NCI-H2029 (cell line): ENCODE results near the gene LRMDA.
"Not testable (repeated sequence)": the region's sequence is repeated elsewhere in the genome, so short reads cannot be mapped to it uniquely, and the experiment has no call there.

Experiments used
- DNase-seq: peaks from one replicate; lab custom pipeline; 2025; lab: John Stamatoyannopoulos, UW

Gene LRMDA

DNA sequence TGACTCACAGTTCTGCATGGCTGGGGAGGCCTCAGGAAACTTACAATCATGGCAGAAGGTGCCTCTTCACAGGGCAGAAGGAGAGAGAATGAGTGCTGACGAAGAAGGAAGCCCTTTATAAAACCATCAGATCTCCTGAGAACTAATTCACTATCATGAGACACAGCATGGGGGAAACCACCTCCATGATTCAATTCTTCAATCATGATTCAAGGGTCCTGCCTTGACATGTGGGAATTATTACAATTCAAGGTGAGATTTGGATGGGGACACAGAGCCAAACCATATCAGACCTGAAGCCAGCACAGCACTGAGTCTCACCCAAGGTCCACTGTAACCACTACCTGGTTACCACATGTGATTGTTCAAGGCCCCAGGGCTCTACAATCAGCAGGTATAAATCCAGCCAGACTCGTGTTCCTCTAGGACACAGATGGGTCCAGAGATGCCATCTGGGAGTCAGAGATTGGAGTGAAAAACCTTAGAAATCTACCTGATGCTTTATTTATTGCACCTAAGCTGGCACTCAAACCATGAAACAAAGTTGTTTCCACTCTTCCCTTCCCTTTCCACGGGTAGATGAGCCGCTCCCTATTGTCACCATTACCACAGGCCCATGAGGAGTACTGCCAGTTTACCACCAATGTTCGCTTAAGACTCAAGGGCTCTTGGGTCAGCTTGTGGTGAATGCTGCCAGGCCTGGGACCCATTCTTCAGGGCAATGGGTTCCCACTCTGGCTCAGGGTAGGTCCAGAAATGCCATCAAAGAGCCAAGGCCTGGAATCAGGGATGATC lies 1061.5 kb downstream of the LRMDA start:
- DNase-seq, result no peak

DNA sequence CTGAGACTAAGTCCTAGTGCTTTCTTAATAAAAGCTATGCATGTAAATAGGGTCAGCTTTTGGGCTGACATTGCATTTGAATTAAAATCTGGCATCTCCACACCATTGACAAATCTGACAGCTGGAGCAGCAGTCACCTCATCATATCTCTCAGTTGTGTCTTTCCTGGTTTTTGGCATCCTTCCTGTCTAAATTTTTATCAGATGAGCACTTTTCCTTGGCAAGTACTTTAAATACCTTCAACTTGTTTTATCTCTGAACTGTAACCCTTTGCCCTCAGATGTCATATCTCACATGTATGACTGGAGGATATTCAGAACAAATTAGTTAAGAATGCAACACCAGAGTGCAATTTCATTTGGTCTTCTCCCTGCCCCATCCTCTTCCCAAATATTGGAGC lies 1066.2 kb downstream of the LRMDA start:
- no peak for DNase-seq

GRCh38 chr10:76504823-76505222 lies 1073.4 kb downstream of the LRMDA start:
- no peak for DNase-seq

DNA sequence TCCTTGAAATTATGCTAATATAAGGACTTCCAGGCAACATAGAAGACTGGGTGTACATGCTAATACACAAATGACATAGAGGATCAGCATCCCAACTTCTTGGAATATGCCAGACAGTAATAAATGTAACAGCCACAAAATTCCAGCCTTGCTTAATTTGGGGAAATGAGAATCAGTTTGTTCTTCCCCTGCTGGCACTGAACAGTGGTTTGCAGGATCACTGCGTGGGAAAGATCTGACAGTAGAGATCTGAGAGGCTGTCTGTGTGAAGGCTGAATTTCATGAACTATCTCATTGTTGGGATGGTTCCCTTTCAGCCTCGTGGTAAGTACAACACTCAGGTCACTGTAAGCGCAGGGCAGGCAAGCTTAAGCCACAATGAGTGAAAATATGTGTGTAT lies 1078.0 kb downstream of the LRMDA start:
- no peak for DNase-seq

- no peak for DNase-seq
Observed at GRCh38 chr10:76514321-76514720, 1082.9 kb downstream of the LRMDA start.

DNA sequence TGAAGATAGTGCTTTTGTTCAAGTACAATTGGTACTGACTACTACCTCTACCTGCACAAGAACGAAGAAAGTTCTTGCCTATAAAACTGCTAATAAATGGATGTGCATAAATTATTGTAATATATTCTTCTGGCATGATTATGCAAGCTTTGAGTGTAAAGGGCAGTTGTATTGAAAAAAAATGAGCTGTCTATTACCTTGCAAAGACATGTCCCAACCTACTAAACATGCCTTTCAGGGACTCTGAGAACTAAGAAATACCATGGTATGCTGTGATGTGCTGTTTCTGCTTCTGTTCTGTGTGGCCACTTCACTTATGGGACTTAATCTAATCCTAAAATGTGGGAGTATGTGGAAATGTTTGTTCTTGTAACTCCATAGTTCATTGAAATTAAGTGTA lies 1083.4 kb downstream of the LRMDA start:
- no peak for DNase-seq

- DNase-seq, result no peak
Observed at GRCh38 chr10:76522547-76522946, 1091.1 kb downstream of the LRMDA start.

DNA sequence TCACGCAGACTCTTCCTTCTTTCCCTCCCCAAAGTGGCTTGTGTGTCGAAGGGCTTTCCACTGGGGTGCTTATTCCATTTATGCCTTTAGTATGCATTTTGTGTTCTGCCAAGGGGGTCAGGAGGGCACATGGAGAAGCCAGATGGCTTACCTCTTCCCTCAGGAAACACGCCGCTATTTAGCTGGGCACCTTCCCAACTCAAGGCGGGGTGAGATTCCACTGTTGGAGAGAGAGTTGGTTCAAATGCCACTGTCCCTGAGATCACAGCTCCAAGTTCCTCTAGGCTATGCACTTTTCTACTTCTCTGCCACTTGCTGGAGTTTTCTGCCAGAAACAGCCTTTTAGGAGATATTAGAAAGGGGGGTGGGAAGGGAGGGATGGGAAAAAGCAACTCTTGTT lies 1091.8 kb downstream of the LRMDA start:
- DNase-seq, result no peak

GRCh38 chr10:76523791-76524351 lies 1092.4 kb downstream of the LRMDA start:
- DNase-seq, result no peak

DNA sequence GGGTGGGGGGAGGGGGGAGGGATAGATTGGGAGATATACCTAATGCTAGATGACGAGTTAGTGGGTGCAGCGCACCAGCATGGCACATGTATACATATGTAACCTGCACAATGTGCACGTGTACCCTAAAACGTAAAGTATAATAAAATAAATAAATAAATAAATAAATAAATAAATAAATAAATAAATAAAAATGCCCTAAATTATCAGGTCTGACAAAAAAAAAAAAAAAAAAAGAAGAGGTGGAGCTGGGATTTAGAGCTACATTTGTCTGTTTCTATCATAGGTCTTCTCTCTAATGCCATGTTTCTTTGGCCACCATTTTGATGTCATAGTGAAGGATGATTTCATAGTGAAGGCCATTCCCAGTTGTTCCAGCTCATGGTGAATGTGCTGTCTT lies 1095.4 kb downstream of the LRMDA start:
- not testable (repeated sequence) for DNase-seq

DNA sequence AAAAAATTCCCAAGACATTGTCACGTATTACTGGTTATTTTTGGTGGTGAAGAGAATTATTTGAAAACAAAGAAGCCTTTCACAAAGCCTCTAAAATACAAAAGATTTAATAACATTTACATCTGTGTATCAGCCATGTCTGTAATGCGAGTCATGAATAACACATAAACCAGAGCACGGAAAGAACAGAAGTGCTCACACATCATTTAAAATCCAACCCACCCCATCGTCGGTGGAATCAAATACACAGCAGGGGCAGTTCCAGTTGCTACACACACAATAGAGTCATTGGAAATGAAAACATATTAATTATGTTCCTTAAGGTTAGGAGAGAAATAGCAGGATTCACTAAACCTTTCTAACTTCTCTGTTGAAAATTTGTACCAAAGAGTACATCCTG lies 1108.9 kb downstream of the LRMDA start:
- no peak for DNase-seq

GRCh38 chr10:76540786-76541185 lies 1109.4 kb downstream of the LRMDA start:
- no peak for DNase-seq

DNA sequence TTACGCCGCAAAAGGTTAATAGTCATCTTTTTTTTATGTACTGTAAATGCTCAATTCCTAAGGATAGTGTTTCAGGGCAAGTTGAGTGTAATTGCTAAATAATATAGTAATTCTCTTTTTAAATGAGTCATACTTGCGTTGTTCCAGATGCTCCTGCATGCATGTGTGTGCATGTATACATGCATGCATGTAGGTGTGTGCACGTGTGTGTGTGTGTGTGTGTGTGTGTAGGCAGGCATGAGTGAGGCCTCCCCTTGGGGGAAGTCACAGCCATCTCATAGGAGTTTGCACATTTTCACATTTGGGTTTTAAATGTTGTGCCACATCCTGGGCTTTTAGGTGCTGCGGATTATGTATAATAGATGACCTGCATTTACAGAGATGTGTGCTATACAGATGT lies 1110.4 kb downstream of the LRMDA start:
- no peak for DNase-seq

DNA sequence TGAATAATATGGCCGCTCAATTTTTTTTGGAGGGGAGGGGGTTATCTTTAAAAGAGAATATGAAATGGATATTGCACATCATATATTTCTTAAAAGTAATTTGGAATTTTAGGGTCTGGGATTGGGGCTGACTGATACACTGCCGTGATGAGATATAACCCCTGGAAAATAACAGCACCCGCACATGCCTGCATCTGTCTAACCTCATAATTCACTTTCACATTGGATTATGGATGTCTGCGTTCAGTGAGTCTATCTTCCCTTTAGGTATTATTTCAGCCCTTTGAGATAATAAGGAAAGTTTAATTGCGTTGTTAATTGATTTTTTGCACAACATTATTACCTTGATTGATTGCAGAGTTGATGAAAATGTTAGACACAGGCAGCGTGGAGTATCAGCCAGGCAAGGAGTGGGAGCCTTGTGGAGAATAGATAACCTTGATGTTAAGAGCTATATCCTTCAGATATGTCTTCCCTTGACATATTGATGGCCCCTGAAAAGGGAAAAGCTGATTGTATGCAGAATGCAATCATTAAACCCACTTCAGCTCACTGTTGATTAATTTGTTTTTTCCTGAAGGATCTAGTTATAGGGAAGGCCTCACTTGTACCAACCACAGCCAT lies 1111.0 kb downstream of the LRMDA start:
- DNase-seq, result no peak

GRCh38 chr10:76543655-76544054 lies 1112.2 kb downstream of the LRMDA start:
- DNase-seq, result no peak

DNA sequence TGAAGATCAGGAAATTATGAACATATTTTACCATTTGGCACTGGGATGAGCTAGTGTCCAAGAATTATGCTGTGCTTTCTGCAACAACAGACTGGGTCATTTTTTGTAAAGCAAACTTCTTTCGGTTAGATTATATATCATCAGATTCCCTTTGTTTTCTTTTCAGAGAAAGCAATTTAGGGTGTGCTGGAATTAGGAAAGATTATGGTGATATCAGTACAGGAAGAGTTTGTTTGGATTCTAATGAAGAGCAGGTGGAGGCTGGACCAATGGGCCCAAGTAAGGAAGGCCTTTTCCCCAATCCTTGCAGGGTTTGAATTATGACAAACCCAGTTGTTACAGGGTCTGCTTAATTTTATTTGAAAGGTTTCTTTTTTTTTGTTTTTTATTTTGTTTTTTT lies 1113.4 kb downstream of the LRMDA start:
- no peak for DNase-seq

GRCh38 chr10:76546411-76546810 lies 1115.0 kb downstream of the LRMDA start:
- DNase-seq, result no peak

GRCh38 chr10:76547352-76547972 lies 1116.0 kb downstream of the LRMDA start:
- DNase-seq, result peak; percentile 56

DNA sequence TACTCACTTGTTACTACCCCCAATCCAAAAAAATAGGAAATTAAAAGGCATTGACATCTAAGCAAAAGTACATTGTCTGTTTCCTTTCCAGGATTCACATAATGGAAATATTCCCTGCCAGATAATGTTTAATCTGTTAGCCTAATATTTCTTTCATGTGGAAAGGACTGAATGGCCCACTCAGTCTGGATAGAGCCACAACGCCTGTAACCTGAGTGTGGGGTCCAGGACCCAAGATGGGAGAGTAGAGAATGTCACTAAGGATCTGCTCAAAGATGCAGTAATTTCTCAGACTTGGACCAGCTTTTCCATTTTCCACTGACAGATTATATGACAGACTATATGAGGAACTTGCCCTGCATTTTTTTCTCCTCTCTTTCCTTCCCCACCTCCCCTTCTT lies 1117.3 kb downstream of the LRMDA start:
- DNase-seq, result no peak

- no peak for DNase-seq
Observed at GRCh38 chr10:76549171-76549570, 1117.7 kb downstream of the LRMDA start.

GRCh38 chr10:76550806-76551205 lies 1119.4 kb downstream of the LRMDA start:
- no peak for DNase-seq

- no peak for DNase-seq
Observed at GRCh38 chr10:76552091-76552873, 1120.9 kb downstream of the LRMDA start.
